WTC11 (cell line): Measurements from ENCODE around the gene ABCA13.

Source experiments
- ATF6 ChIP-seq: sonication (generic); formaldehyde crosslinking; IDR thresholded peaks from 2 replicates; pipeline ENCODE4 v1.8.1; 2023; ENCODE audit warnings: mild to moderate bottlenecking, missing genetic modification reagents
- CTCF ChIP-seq: fragments of 200-600 bp; IDR thresholded peaks from 2 replicates; pipeline ENCODE4 v1.8.0; 2022; ENCODE audit warnings: antibody characterized with exemption
- E2F5 ChIP-seq: sonication (generic); formaldehyde crosslinking; IDR thresholded peaks from 2 replicates; pipeline ENCODE4 v1.8.1; 2022; ENCODE audit warnings: mild to moderate bottlenecking, moderate library complexity, missing genetic modification reagents
- MYBL2 ChIP-seq: sonication (generic); formaldehyde crosslinking; IDR thresholded peaks from 2 replicates; pipeline ENCODE4 v1.8.1; 2023; ENCODE audit warnings: mild to moderate bottlenecking, moderate library complexity, missing genetic modification reagents
- NFE2L1 ChIP-seq: sonication (generic); formaldehyde crosslinking; IDR thresholded peaks from 2 replicates; pipeline ENCODE4 v1.8.1; 2023; ENCODE audit warnings: missing genetic modification reagents
- NR2C2 ChIP-seq: sonication (generic); formaldehyde crosslinking; IDR thresholded peaks from 2 replicates; pipeline ENCODE4 v1.8.0; 2022; ENCODE audit warnings: mild to moderate bottlenecking, missing genetic modification reagents

GRCh38 chr7:48242846-48243245 lies 71.6 kb downstream of the ABCA13 start:
- TF ChIP-seq MYBL2 (CRISPR knock-in tag) (no peak), CTCF (no peak), E2F5 (CRISPR knock-in tag) (no peak), ATF6 (CRISPR knock-in tag) (no peak), NFE2L1 (CRISPR knock-in tag) (no peak), NR2C2 (CRISPR knock-in tag) (no peak)
